A549 (cell line): Measurements from ENCODE around the gene CPTP. TPM values are rescaled to one million over a fixed set of nuclear protein-coding genes. Genes with fewer than 3 reads are reported as not detected.

Experiments
- ATAC-seq, 2 experiments: fragments of 200-7000 bp in 1 of 2; fragments of >200 bp in 1 of 2; cut with Nextera tagmentation in 1 of 2; cut with Tn5 transposase in 1 of 2; 3 replicates each; pipeline versions ENCODE4 v1.8.0 to v1.9.1; 2018 to 2020; ENCODE audit warnings: mild to moderate bottlenecking in 1 of 2, moderate library complexity in 1 of 2
- CTCF ChIA-PET: fragments of 300-600 bp; sonication (Branson Sonifier 250); formaldehyde crosslinking; extraction: SDS; loops from one replicate; lab custom pipeline; 2021; ENCODE audit warnings: antibody characterized with exemption, inconsistent platforms; lab: Yijun Ruan, JAX
- POLR2A ChIA-PET: fragments of 350-600 bp; formaldehyde crosslinking; extraction: SDS; loops from one replicate; lab custom pipeline; 2021; ENCODE audit warnings: antibody characterized with exemption, inconsistent platforms; lab: Yijun Ruan, JAX
- DNase-seq, 2 experiments: peaks; one replicate each; pipeline versions ENCODE4 v3.0.0 to v3.0.0-alpha.2; 2011 to 2016; ENCODE audit warnings: low read depth in 1 of 2, low spot score in 1 of 2
- FAIRE-seq: peaks from 2 replicates; lab custom pipeline; 2011; peaks lifted over from hg19 to GRCh38; lab: Jason Lieb, UNC
- H3K27ac ChIP-seq, 2 experiments: fragments of >200 bp; sonication (Bioruptor Twin); formaldehyde crosslinking; 3 replicates each; pipeline ENCODE4 v1.5.1; 2016 to 2017
- H3K4me1 ChIP-seq: fragments of >200 bp; sonication (Bioruptor Twin); formaldehyde crosslinking; 3 replicates; pipeline ENCODE4 v1.6.1; 2016
- H3K4me2 ChIP-seq: fragments of >200 bp; sonication (Bioruptor Twin); formaldehyde crosslinking; 3 replicates; pipeline ENCODE4 v1.6.1; 2016
- H3K4me3 ChIP-seq: fragments of >200 bp; sonication (Bioruptor Twin); formaldehyde crosslinking; 3 replicates; pipeline ENCODE4 v1.5.1; 2016
- H3K9me3 ChIP-seq: fragments of >200 bp; sonication (Bioruptor Twin); formaldehyde crosslinking; 3 replicates; pipeline ENCODE4 v1.6.1; 2016
- ATOH8 ChIP-seq: fragments of 250-450 bp; sonication (Bioruptor Pico); IDR thresholded peaks from 2 replicates; pipeline ENCODE4 v1.5.0; 2020; ENCODE audit warnings: low read depth, mild to moderate bottlenecking, moderate library complexity
- CBX2 ChIP-seq: fragments of 200-600 bp; sonication (generic); IDR thresholded peaks from 2 replicates; pipeline ENCODE4 v1.6.1; 2016; ENCODE audit warnings: low read depth, mild to moderate bottlenecking, borderline replicate concordance
- CEBPB ChIP-seq, 2 experiments: fragments of >200 bp in 1 of 2; sonication (Bioruptor Twin) in 1 of 2; formaldehyde crosslinking in 1 of 2; IDR thresholded peaks; 2 replicates each; pipeline ENCODE4 v1.6.1; 2012 to 2016
- CHD2 ChIP-seq: fragments of 150-350 bp; IDR thresholded peaks from 2 replicates; pipeline ENCODE4 v1.6.1; 2014; ENCODE audit warnings: low read length; ENCODE audit not compliant: partially characterized antibody
- CHD4 ChIP-seq: fragments of 200-600 bp; sonication (generic); IDR thresholded peaks from 2 replicates; pipeline ENCODE4 v1.6.1; 2016; ENCODE audit warnings: antibody characterized with exemption, mild to moderate bottlenecking, borderline replicate concordance
- E2F6 ChIP-seq: IDR thresholded peaks from 2 replicates; pipeline ENCODE4 v1.6.1; 2012; ENCODE audit warnings: low read depth, borderline replicate concordance
- EHMT2 ChIP-seq: fragments of 200-600 bp; sonication (generic); IDR thresholded peaks from 2 replicates; pipeline ENCODE4 v1.6.1; 2016; ENCODE audit warnings: antibody characterized with exemption, low read depth, mild to moderate bottlenecking, moderate library complexity
- EP300 ChIP-seq, 2 experiments: fragments of >200 bp; sonication (Bioruptor Twin); formaldehyde crosslinking; IDR thresholded peaks; 2 replicates in 1 of 2; 3 replicates in 1 of 2; pipeline ENCODE4 v1.6.1; 2016 to 2017
- GATA3 ChIP-seq: IDR thresholded peaks from 2 replicates; pipeline ENCODE4 v1.6.1; 2012; ENCODE audit warnings: borderline replicate concordance
- HEYL ChIP-seq: fragments of 250-450 bp; sonication (Bioruptor Pico); IDR thresholded peaks from 2 replicates; pipeline ENCODE4 v1.8.0; 2021; ENCODE audit warnings: mild to moderate bottlenecking, moderate library complexity
- HOXB13 ChIP-seq: fragments of 250-450 bp; sonication (Bioruptor Pico); IDR thresholded peaks from 2 replicates; pipeline ENCODE4 v1.5.0; 2020; ENCODE audit warnings: low read depth, mild to moderate bottlenecking, moderate library complexity
- HOXB5 ChIP-seq: fragments of 250-450 bp; sonication (Bioruptor Pico); IDR thresholded peaks from 2 replicates; pipeline ENCODE4 v1.5.0; 2020; ENCODE audit warnings: mild to moderate bottlenecking, moderate library complexity
- KDM1A ChIP-seq: fragments of 200-600 bp; sonication (generic); IDR thresholded peaks from 2 replicates; pipeline ENCODE4 v1.6.1; 2016; ENCODE audit warnings: low read depth, mild to moderate bottlenecking
- KDM5A ChIP-seq: fragments of 200-600 bp; sonication (generic); IDR thresholded peaks from 2 replicates; pipeline ENCODE4 v1.6.1; 2016; ENCODE audit warnings: antibody characterized with exemption, mild to moderate bottlenecking
- MAX ChIP-seq: IDR thresholded peaks from 2 replicates; pipeline ENCODE4 v1.6.1; 2012
- MYC ChIP-seq: IDR thresholded peaks from 2 replicates; pipeline ENCODE4 v1.6.1; 2012; ENCODE audit warnings: mild to moderate bottlenecking, inconsistent platforms, low read length, improper control_type of control experiment, borderline replicate concordance
- NFE2L2 ChIP-seq: fragments of 150-350 bp; conservative IDR thresholded peaks from 2 replicates; pipeline ENCODE4 v1.6.1; 2014; ENCODE audit warnings: low read length
- PBX3 ChIP-seq: IDR thresholded peaks from 2 replicates; pipeline ENCODE4 v1.6.1; 2012
- PHF8 ChIP-seq: fragments of 200-600 bp; sonication (generic); IDR thresholded peaks from 2 replicates; pipeline ENCODE4 v1.6.1; 2016; ENCODE audit warnings: low read depth, mild to moderate bottlenecking, antibody characterized with exemption, moderate library complexity, borderline replicate concordance
- POLR2A ChIP-seq: IDR thresholded peaks from 2 replicates; pipeline ENCODE4 v1.6.1; 2012; ENCODE audit warnings: mild to moderate bottlenecking, low read length
- POLR2AphosphoS2 ChIP-seq: conservative IDR thresholded peaks from 2 replicates; pipeline ENCODE4 v1.6.1; 2012; ENCODE audit warnings: low read length, improper control_type of control experiment, inconsistent platforms
- RARB ChIP-seq: fragments of 250-450 bp; sonication (Bioruptor Pico); IDR thresholded peaks from 2 replicates; pipeline ENCODE4 v1.8.0; 2021; ENCODE audit warnings: mild to moderate bottlenecking, moderate library complexity
- REST ChIP-seq: fragments of 200-600 bp; sonication (generic); IDR thresholded peaks from 2 replicates; pipeline ENCODE4 v1.6.1; 2016; ENCODE audit warnings: antibody characterized with exemption, mild to moderate bottlenecking, moderate library complexity
- RNF2 ChIP-seq: fragments of 200-600 bp; sonication (generic); IDR thresholded peaks from 2 replicates; pipeline ENCODE4 v1.6.1; 2016; ENCODE audit warnings: low read depth, mild to moderate bottlenecking, antibody characterized with exemption, moderate library complexity, borderline replicate concordance
- TFCP2L1 ChIP-seq: fragments of 250-450 bp; sonication (Bioruptor Pico); IDR thresholded peaks from 2 replicates; pipeline ENCODE4 v1.5.0; 2021; ENCODE audit warnings: mild to moderate bottlenecking
- USF2 ChIP-seq: fragments of 450-650 bp; IDR thresholded peaks from 2 replicates; pipeline ENCODE4 v1.6.1; 2014; ENCODE audit warnings: antibody characterized with exemption
- ZSCAN20 ChIP-seq: fragments of 250-450 bp; sonication (Bioruptor Pico); IDR thresholded peaks from 2 replicates; pipeline ENCODE4 v1.8.0; 2022; ENCODE audit warnings: mild to moderate bottlenecking, moderate library complexity
- WGBS: methylation state at CpG from one replicate; pipeline ENCODE4 v1.1.6; 2017; ENCODE audit errors: missing lambda C conversion rate; 5-methylcytosine and 5-hydroxymethylcytosine counted together
- polyA plus RNA-seq, 4 experiments: library from polyadenylated mRNA; depleted of rRNA in 3 of 4; stranded (reverse); fragments of >200 nt; fragmentation: RNase III in 1 of 4; extraction: RNeasy Plus Mini Kit Qiagen cat#74134 plus additional on column Dnase treatment in 1 of 4; gene quantifications; 2 replicates in 3 of 4; 3 replicates in 1 of 4; pipeline ENCODE4 v1.2.3, GENCODE V29; 2011 to 2017

The CPTP gene
- polyA plus RNA-seq, 2 of the 4 experiments (the other 2 are of a cell fraction) = 4.3 to 11.9 TPM

GRCh38 chr1:1354271-1355247, 30.0 kb downstream of the CPTP start:
- Histone ChIP-seq H3K4me2 (peak overlapping the region; percentile 85; the same call in 2 of the 3 replicates), H3K9me3 (no peaks in the 10 kb centered on the region), H3K27ac (peak overlapping the region in 1 of 2 experiments; percentile 86; a peak in 2 of 6 replicates), H3K4me3 (no peak overlapping the region), H3K4me1 (peaks cover 34% of the 10 kb centered on the region)
- TF ChIP-seq USF2 = no peak
- no peak for TF ChIP-seq MYC
- no peak for TF ChIP-seq EHMT2
- FAIRE-seq (no peak), ATAC-seq (no peak), DNase-seq (no peak)
- CTCF ChIA-PET = interaction anchor here (0.7 to 3.8 kb wide), 3 partner anchors 17 to 150 kb away, joined by 3 to 35 read pairs (median 3); no protein-coding TSS in a partner anchor
- POLR2A ChIA-PET = interaction anchor here (0.8 to 1.0 kb wide), 2 partner anchors 16 to 21 kb away, joined by 3 to 4 read pairs; partner anchors contain the start of gene AURKAIP1
- WGBS = 93% methylated on average over 39 of the region's 116 CpGs

- ATAC-seq (peak; percentile 27 to 53; a peak in 4 of 6 replicates), FAIRE-seq (no peak), DNase-seq (peak in 1 of 2 experiments; percentile 54)
- ChIA-PET CTCF (interaction anchor here (0.7 to 1.0 kb wide), 2 partner anchors 16 to 149 kb away, joined by 3 read pairs; no protein-coding TSS in a partner anchor), POLR2A (interaction anchor here (0.8 to 1.0 kb wide), 2 partner anchors 15 to 20 kb away, joined by 3 to 4 read pairs; partner anchors contain the start of gene AURKAIP1)
- Histone ChIP-seq H3K9me3 (no peaks in the 10 kb centered on the region), H3K4me3 (peak overlapping the region; percentile 33; the same call in 2 of the 3 replicates), H3K27ac (peak overlapping the region in 1 of 2 experiments; percentile 86; a peak in 3 of 6 replicates), H3K4me2 (peak overlapping the region; percentile 85), H3K4me1 (peaks cover 38% of the 10 kb centered on the region)
- WGBS = no CpG with 5 or more reads among the region's 52 CpGs
- no peak for TF ChIP-seq KDM5A
- TF ChIP-seq REST = no peak
- TF ChIP-seq CHD4 = no peak
- TF ChIP-seq ATOH8 (CRISPR knock-in tag) = no peak
- no peak for TF ChIP-seq EP300 (IDR thresholded peaks at IDR 0.05)
- TF ChIP-seq GATA3 = no peak
- TF ChIP-seq NFE2L2 = no peak
- TF ChIP-seq MAX = peak; percentile 59; the same call in 1 of the 2 replicates
- TF ChIP-seq RNF2 = no peak
- TF ChIP-seq ZSCAN20 = no peak
- no peak for TF ChIP-seq CEBPB (IDR thresholded peaks at IDR 0.05)
- no peak for TF ChIP-seq RARB (CRISPR knock-in tag)
- no peak for TF ChIP-seq MYC
- no peak for TF ChIP-seq TFCP2L1 (CRISPR knock-in tag)
- no peak for TF ChIP-seq KDM1A
- no peak for TF ChIP-seq CBX2
- 0 out of 2 replicates have a peak, but pooled peaks have one; percentile 18 for TF ChIP-seq PBX3
- TF ChIP-seq E2F6 = peak; percentile 77; the same call in 1 of the 2 replicates
- no peak for TF ChIP-seq HOXB5
- TF ChIP-seq PHF8 = no peak
- TF ChIP-seq HOXB13 (CRISPR knock-in tag) = no peak
- no peak for TF ChIP-seq POLR2AphosphoS2
- TF ChIP-seq HEYL (CRISPR knock-in tag) = no peak
- TF ChIP-seq POLR2A = 0 out of 2 replicates have a peak, but pooled peaks have one; percentile 7
- no peak for TF ChIP-seq CHD2
Observed at GRCh38 chr1:1355416-1355815, 30.8 kb downstream of the CPTP start.
